Ishikawa (cell line): Measurements from ENCODE around the gene RASL11B.

Experiments
- CEBPB ChIP-seq: IDR thresholded peaks from 2 replicates; pipeline ENCODE4 v1.6.1; 2012
- CREB1 ChIP-seq: IDR thresholded peaks from 2 replicates; pipeline ENCODE4 v1.6.1; 2012; ENCODE audit warnings: low read depth
- EGR1 ChIP-seq: IDR thresholded peaks from 2 replicates; pipeline ENCODE4 v1.6.1; 2012
- EP300 ChIP-seq: IDR thresholded peaks from 2 replicates; pipeline ENCODE4 v1.6.1; 2012; ENCODE audit warnings: borderline replicate concordance
- FOXM1 ChIP-seq: IDR thresholded peaks from 2 replicates; pipeline ENCODE4 v1.6.1; 2012; ENCODE audit warnings: low read depth, borderline replicate concordance
- MAX ChIP-seq: IDR thresholded peaks from 2 replicates; pipeline ENCODE4 v1.6.1; 2012
- NFIC ChIP-seq: IDR thresholded peaks from 2 replicates; pipeline ENCODE4 v1.6.1; 2012
- RAD21 ChIP-seq: IDR thresholded peaks from 2 replicates; pipeline ENCODE4 v1.6.1; 2012; ENCODE audit warnings: low read depth
- REST ChIP-seq: IDR thresholded peaks from 2 replicates; pipeline ENCODE4 v1.6.1; 2012; ENCODE audit warnings: low read depth, mild to moderate bottlenecking
- TAF1 ChIP-seq: IDR thresholded peaks from 2 replicates; pipeline ENCODE4 v1.6.1; 2012; ENCODE audit warnings: low read depth, mild to moderate bottlenecking
- TCF12 ChIP-seq: IDR thresholded peaks from 2 replicates; pipeline ENCODE4 v1.6.1; 2012; ENCODE audit warnings: low read depth
- TEAD4 ChIP-seq: IDR thresholded peaks from 2 replicates; pipeline ENCODE4 v1.6.1; 2012
- USF1 ChIP-seq: IDR thresholded peaks from 2 replicates; pipeline ENCODE4 v1.6.1; 2012
- YY1 ChIP-seq: IDR thresholded peaks from 2 replicates; pipeline ENCODE4 v1.6.1; 2012; ENCODE audit warnings: low read depth

Gene RASL11B

GRCh38 chr4:52836678-52837077 is 25.4 kb upstream of the RASL11B start:
- TF ChIP-seq CEBPB = no peak
- TF ChIP-seq TCF12 = no peak
- TF ChIP-seq MAX = no peak
- no peak for TF ChIP-seq YY1
- no peak for TF ChIP-seq EGR1
- no peak for TF ChIP-seq TAF1
- TF ChIP-seq FOXM1 = no peak
- no peak for TF ChIP-seq RAD21

- TF ChIP-seq REST = no peak
- TF ChIP-seq TEAD4 = peak; percentile 60
These were observed 24.2 kb upstream of the RASL11B start for GRCh38 chr4:52837716-52838558.

GRCh38 chr4:52838729-52839586 is 23.2 kb upstream of the RASL11B start:
- no peak for TF ChIP-seq NFIC
- no peak for TF ChIP-seq EP300
- no peak for TF ChIP-seq CEBPB
- TF ChIP-seq REST = no peak
- TF ChIP-seq YY1 = no peak
- no peak for TF ChIP-seq EGR1
- no peak for TF ChIP-seq TAF1
- TF ChIP-seq TCF12 = no peak
- no peak for TF ChIP-seq TEAD4
- no peak for TF ChIP-seq RAD21
- TF ChIP-seq USF1 = no peak
- no peak for TF ChIP-seq MAX

- no peak for TF ChIP-seq FOXM1
- no peak for TF ChIP-seq USF1
- TF ChIP-seq TCF12 = no peak
- TF ChIP-seq RAD21 = no peak
- TF ChIP-seq MAX = no peak
- TF ChIP-seq EGR1 = no peak
- TF ChIP-seq TAF1 = no peak
- TF ChIP-seq CEBPB = no peak
- TF ChIP-seq YY1 = no peak
- no peak for TF ChIP-seq NFIC
- TF ChIP-seq CREB1 = no peak
- no peak for TF ChIP-seq EP300
- TF ChIP-seq REST = no peak
These were observed 21.4 kb upstream of the RASL11B start for GRCh38 chr4:52840531-52841370.
